ENCODE measurements around the gene TIMELESS. TPM values are rescaled to one million over a fixed set of nuclear protein-coding genes. Genes with fewer than 3 reads are reported as not detected.

TIMELESS gene
- total RNA-seq, 1 donor from 2014 or later, result 10.6 TPM

DNA sequence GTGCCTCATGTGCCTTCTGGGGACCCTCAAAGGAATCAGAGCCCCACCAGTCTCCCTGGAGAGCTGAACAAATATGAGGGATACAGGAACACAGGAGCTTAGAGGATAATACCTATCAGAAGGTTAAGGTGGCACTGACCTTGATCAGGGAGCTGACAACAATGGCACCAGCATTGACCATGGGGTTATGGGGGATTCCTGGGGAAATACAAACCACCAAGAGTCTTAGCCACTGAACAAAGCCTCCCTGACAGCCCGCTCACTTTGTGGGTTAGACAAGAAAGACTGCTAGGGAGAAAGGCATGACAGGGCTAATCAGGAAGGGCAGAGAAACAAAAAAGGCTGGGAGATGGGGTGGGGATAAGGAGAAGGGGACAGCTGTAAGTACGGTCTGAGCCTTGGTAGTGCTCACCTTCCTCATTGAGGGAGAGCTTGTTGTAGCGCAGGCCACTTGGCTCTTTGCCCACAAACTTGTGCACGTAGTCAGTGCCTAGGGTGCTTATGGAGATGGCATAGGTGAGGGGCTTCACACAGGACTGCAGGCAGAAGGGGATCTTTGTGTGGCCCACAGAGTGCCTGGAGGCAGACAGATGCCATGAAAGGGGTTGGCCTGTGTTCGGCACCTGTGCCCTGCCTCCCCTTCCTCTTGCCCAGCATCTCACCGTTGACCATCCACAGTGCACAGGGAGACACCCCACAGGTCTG lies 28.4 kb upstream of the TIMELESS start:
- intact Hi-C loops (cut with DNase I), result no loop called here
- Histone ChIP-seq H3K4me1 (no peaks in the 10 kb centered on the region), H3K27ac (no peak overlapping the region), H3K4me3 (no peak overlapping the region), H3K27me3 (ENCODE audit: low read depth) (no peaks in the 10 kb centered on the region), H3K9me3 (no peaks in the 10 kb centered on the region), H3K36me3 (peaks cover 10% of the 10 kb centered on the region)
- no peak for ATAC-seq
- no peak for TF ChIP-seq CTCF (IDR thresholded peaks at IDR 0.05)
- no peak for DNase-seq

DNA sequence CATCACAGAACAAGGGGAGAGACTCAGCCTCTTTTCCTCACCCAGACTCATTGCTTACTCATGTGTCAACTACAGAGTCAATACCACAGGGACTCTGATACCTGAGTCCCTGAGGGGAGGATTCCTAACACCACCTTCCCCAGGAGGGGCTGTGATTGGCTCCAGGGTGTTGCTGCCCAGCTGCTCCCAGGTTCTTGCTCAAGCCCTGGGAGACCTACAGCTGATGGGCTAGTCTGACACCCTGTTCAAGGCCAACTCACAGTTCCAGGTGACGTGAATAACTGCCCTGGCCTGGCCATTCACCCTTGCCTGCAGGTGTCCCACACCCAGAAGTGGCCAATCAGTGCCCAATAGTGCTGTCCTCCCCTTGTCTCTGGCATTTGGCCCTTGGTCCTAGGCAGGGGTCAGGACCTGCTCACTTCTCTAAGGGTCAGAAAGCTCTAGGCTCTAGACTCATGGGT lies 27.8 kb upstream of the TIMELESS start:
- no peak for ATAC-seq
- no peak for TF ChIP-seq CTCF (IDR thresholded peaks at IDR 0.05)
- H3K9me3 ChIP-seq, result no peaks in the 10 kb centered on the region

DNA sequence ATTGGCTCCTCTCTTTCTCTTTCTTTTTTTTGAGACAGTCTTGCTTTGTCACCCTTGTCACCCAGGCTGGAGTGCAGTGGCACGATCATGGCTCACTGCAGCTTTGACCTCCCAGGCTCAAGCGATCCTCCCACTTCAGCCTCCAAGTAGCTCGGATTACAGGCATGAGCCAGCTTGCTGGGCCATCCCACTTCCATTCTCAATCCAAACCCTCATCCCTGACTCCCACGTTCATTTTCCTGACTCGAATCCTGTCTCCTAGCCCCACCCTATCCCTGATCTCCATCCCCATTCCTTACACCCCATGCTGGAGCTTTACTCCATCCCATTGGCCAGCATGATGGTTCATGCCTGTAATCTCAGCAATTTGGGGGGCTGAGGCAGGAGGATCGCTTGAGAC lies 26.9 kb upstream of the TIMELESS start:
- intact Hi-C loops (cut with DNase I), result no loop called here
- Histone ChIP-seq H3K4me3 (no peak overlapping the region), H3K27ac (no peak overlapping the region), H3K36me3 (peaks cover 10% of the 10 kb centered on the region), H3K9me3 (no peaks in the 10 kb centered on the region), H3K4me1 (no peaks in the 10 kb centered on the region), H3K27me3 (ENCODE audit: low read depth) (no peaks in the 10 kb centered on the region)
- no peak for TF ChIP-seq CTCF (IDR thresholded peaks at IDR 0.05)
- ATAC-seq (no peak), DNase-seq (no peak)

More for the DNA sequence above, 27.8 kb upstream of the TIMELESS start:
- intact Hi-C loops (cut with DNase I), result no loop called here
- no peak overlapping the region for H3K4me3 ChIP-seq
- H3K4me1 ChIP-seq, result no peaks in the 10 kb centered on the region
- no peaks in the 10 kb centered on the region for H3K27me3 ChIP-seq (ENCODE audit: low read depth)
- no peak overlapping the region for H3K27ac ChIP-seq
- H3K36me3 ChIP-seq, result peaks cover 10% of the 10 kb centered on the region
- DNase-seq, result no peak

DNA sequence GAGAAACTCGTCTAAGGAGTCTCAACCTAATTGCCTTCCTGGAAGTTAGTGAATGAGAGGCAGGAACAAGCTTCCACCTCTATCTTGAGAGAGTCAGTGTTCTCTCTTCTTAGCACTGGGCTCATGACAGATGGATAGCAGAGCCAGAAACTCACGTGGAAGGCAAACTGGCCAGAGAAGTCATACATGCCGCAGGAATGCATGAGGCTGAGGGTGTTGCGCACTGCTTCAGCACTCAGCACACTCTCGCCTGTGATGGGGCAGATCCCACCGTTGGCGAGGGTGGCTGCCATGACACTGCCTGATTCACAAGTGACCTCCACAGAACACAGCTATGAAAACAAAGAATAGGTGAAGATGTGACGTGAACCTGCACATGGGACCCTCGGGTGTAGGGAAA lies 25.2 kb upstream of the TIMELESS start:
- Histone ChIP-seq H3K4me1 (peaks cover 12% of the 10 kb centered on the region), H3K36me3 (peaks cover 10% of the 10 kb centered on the region), H3K4me3 (no peak overlapping the region), H3K9me3 (no peaks in the 10 kb centered on the region), H3K27ac (no peak overlapping the region), H3K27me3 (ENCODE audit: low read depth) (no peaks in the 10 kb centered on the region)
- intact Hi-C loops (cut with DNase I), result no loop called here
- DNase-seq (no peak), ATAC-seq (no peak)
- TF ChIP-seq CTCF (IDR thresholded peaks at IDR 0.05), result no peak

DNA sequence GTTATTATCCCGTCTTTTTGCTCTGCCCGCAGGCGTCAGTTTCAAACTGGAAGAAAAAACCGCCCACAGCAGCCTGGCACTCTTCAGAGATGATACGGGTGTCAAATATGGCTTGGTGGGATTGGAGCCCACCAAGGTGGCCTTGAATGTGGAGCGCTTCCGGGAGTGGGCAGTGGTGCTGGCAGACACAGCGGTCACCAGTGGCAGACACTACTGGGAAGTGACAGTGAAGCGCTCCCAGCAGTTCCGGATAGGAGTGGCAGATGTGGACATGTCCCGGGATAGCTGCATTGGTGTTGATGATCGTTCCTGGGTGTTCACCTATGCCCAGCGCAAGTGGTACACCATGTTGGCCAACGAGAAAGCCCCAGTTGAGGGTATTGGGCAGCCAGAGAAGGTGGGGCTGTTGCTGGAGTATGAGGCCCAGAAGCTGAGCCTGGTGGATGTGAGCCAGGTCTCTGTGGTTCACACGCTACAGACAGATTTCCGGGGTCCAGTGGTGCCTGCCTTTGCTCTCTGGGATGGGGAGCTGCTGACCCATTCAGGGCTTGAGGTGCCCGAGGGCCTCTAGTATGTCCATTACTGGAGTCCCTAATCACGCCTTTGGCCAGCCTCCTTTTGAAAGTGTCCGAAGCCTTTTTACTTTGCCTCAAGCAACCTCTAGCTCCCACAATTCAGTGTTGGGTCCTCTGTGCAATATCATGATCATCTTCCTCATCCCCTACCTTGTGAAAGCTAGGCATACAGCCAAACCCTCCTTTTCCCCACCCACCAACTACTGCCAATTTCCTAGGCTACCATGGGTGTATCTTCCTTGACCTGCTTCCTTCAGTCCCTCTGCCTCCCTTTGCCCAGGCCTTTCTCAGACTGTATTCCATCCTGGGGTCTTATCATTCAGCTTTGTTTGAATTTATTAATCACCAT lies 20.0 kb upstream of the TIMELESS start:
- Histone ChIP-seq H3K4me1 (peaks cover 26% of the 10 kb centered on the region), H3K27me3 (ENCODE audit: low read depth) (no peaks in the 10 kb centered on the region), H3K9me3 (no peaks in the 10 kb centered on the region), H3K27ac (peak overlapping the region; percentile 91), H3K36me3 (peaks cover 10% of the 10 kb centered on the region), H3K4me3 (peak overlapping the region; percentile 89)
- DNase-seq (no peak), ATAC-seq (peak; percentile 3 to 32)
- intact Hi-C loops (cut with DNase I), result no loop called here
- no peak for TF ChIP-seq CTCF (IDR thresholded peaks at IDR 0.05)
